H1 (cell line): ENCODE data around the gene NDUFA9. TPM values are rescaled to one million over a fixed set of nuclear protein-coding genes. Genes with fewer than 3 reads are reported as not detected.

Experiments used
- CTCF ChIA-PET: fragments of 300-600 bp; sonication (Branson Sonifier 250); formaldehyde crosslinking; loops from one replicate; lab custom pipeline; 2021; ENCODE audit not compliant: partially characterized antibody; lab: Charles Lee
- POLR2A ChIA-PET: fragments of 300-600 bp; sonication (Branson Sonifier 250); formaldehyde crosslinking; loops from one replicate; lab custom pipeline; 2021; ENCODE audit warnings: inconsistent platforms; ENCODE audit not compliant: partially characterized antibody; lab: Charles Lee
- DNase-seq, 2 experiments: peaks; one replicate each; pipeline versions ENCODE4 v3.0.0 to v3.0.0-alpha.2; 2010 to 2022; ENCODE audit warnings: low spot score in 2 of 2, low read depth in 1 of 2, mixed read lengths in 1 of 2
- FAIRE-seq: peaks from 2 replicates; lab custom pipeline; 2011; peaks lifted over from hg19 to GRCh38; lab: Jason Lieb, UNC
- H2AFZ ChIP-seq: 2 replicates; pipeline ENCODE4 v1.8.1; 2012; ENCODE audit warnings: low read length, inconsistent platforms
- H2AK5ac ChIP-seq: 2 replicates; pipeline ENCODE4 v1.6.1; 2013; ENCODE audit warnings: low read depth, low read length
- H2BK120ac ChIP-seq: replicated peaks from 2 replicates; pipeline ENCODE3; 2013; ENCODE audit warnings: low read depth, low read length, inconsistent platforms
- H2BK12ac ChIP-seq: 2 replicates; pipeline ENCODE4 v1.6.1; 2013; ENCODE audit warnings: low read depth, low read length
- H2BK15ac ChIP-seq: 2 replicates; pipeline ENCODE4 v1.6.1; 2013; ENCODE audit warnings: low read length
- H2BK20ac ChIP-seq: 2 replicates; pipeline ENCODE4 v1.6.1; 2013; ENCODE audit warnings: low read length
- H2BK5ac ChIP-seq: 2 replicates; pipeline ENCODE4 v1.6.1; 2013; ENCODE audit warnings: low read depth, low read length
- H3K14ac ChIP-seq: 2 replicates; pipeline ENCODE4 v1.6.1; 2013; ENCODE audit warnings: inconsistent platforms; ENCODE audit not compliant: insufficient read length
- H3K18ac ChIP-seq: 2 replicates; pipeline ENCODE4 v1.6.1; 2013; ENCODE audit warnings: low read length; ENCODE audit errors: extremely low read depth
- H3K23ac ChIP-seq: 2 replicates; pipeline ENCODE4 v1.6.1; 2013; ENCODE audit warnings: inconsistent platforms; ENCODE audit not compliant: insufficient read length
- H3K23me2 ChIP-seq: 2 replicates; pipeline ENCODE4 v1.6.1; 2013; ENCODE audit warnings: low read depth, low read length
- H3K27ac ChIP-seq: 2 replicates; pipeline ENCODE4 v1.6.1; 2011; ENCODE audit warnings: low read depth, low read length, inconsistent platforms
- H3K27me3 ChIP-seq, 4 experiments: replicated peaks in 1 of 4; 1 replicate in 1 of 4; 2 replicates in 3 of 4; pipeline versions ENCODE4 v1.6.1 to v1.8.1; 2011 to 2013; ENCODE audit warnings: low read length in 3 of 4, mild to moderate bottlenecking in 3 of 4, inconsistent platforms in 2 of 4, mixed read lengths in 2 of 4, moderate library complexity in 1 of 4; ENCODE audit not compliant: control insufficient read depth in 3 of 4, insufficient read depth in 3 of 4; ENCODE audit errors: extremely low read depth in 1 of 4
- H3K36me3 ChIP-seq, 4 experiments: 2 replicates each; pipeline versions ENCODE4 v1.6.1 to v1.8.1; 2011 to 2013; ENCODE audit warnings: mild to moderate bottlenecking in 4 of 4, low read length in 3 of 4, moderate library complexity in 2 of 4, control low read depth in 1 of 4, inconsistent platforms in 1 of 4; ENCODE audit not compliant: insufficient read depth in 4 of 4, control insufficient read depth in 2 of 4
- H3K4ac ChIP-seq: replicated peaks from 2 replicates; pipeline ENCODE3; 2013; ENCODE audit warnings: low read length, low read depth, mixed read lengths, inconsistent platforms; ENCODE audit not compliant: insufficient read length
- H3K4me1 ChIP-seq, 4 experiments: replicated peaks in 1 of 4; 1 replicate in 1 of 4; 2 replicates in 3 of 4; pipeline versions ENCODE4 v1.6.1 to v1.8.1; 2011 to 2013; ENCODE audit warnings: low read length in 3 of 4, inconsistent platforms in 2 of 4, mixed read lengths in 1 of 4; ENCODE audit not compliant: insufficient read depth in 4 of 4, control insufficient read depth in 3 of 4
- H3K4me2 ChIP-seq, 2 experiments: 2 replicates each; pipeline versions ENCODE4 v1.6.1 to v1.8.1; 2011 to 2013; ENCODE audit warnings: low read depth in 2 of 2, low read length in 2 of 2, control low read depth in 1 of 2, inconsistent platforms in 1 of 2, mild to moderate bottlenecking in 1 of 2; ENCODE audit not compliant: insufficient read depth in 1 of 2
- H3K4me3 ChIP-seq, 4 experiments: fragments of 200-600, 300-600 bp in 1 of 4; sonication (generic), shearing (Covaris generic), sonication (Bioruptor Twin) in 1 of 4; 2 replicates each; pipeline versions ENCODE4 v1.5.1 to v1.8.1; 2011 to 2016; ENCODE audit warnings: low read length in 4 of 4, low read depth in 3 of 4, control low read depth in 2 of 4, inconsistent platforms in 2 of 4, mild to moderate bottlenecking in 2 of 4, mixed read lengths in 1 of 4, moderate library complexity in 1 of 4; ENCODE audit not compliant: insufficient read depth in 2 of 4; ENCODE audit errors: extremely low read depth in 1 of 4
- H3K56ac ChIP-seq: replicated peaks from 2 replicates; pipeline ENCODE3; 2013; ENCODE audit warnings: low read depth, mild to moderate bottlenecking, mixed read lengths, low read length, inconsistent platforms; ENCODE audit not compliant: insufficient read length
- H3K79me1 ChIP-seq: 2 replicates; pipeline ENCODE4 v1.6.1; 2013; ENCODE audit warnings: low read depth, low read length, control low read depth
- H3K79me2 ChIP-seq, 2 experiments: 2 replicates each; pipeline versions ENCODE4 v1.6.1 to v1.8.1; 2012 to 2013; ENCODE audit warnings: low read length in 2 of 2, mild to moderate bottlenecking in 2 of 2, inconsistent platforms in 1 of 2; ENCODE audit not compliant: insufficient read depth in 2 of 2, control insufficient read depth in 1 of 2
- H3K9ac ChIP-seq, 4 experiments: replicated peaks in 1 of 4; 1 replicate in 1 of 4; 2 replicates in 3 of 4; pipeline versions ENCODE4 v1.6.1 to v1.8.1; 2011 to 2013; ENCODE audit warnings: low read depth in 3 of 4, low read length in 3 of 4, control low read depth in 2 of 4, mild to moderate bottlenecking in 2 of 4, moderate library complexity in 2 of 4, inconsistent platforms in 1 of 4; ENCODE audit errors: extremely low read depth in 1 of 4
- H3K9me3 ChIP-seq, 2 experiments: 2 replicates each; pipeline versions ENCODE4 v1.6.1 to v1.8.1; 2012 to 2013; ENCODE audit warnings: mild to moderate bottlenecking in 2 of 2, moderate library complexity in 2 of 2, control low read depth in 1 of 2, inconsistent platforms in 1 of 2, low read depth in 1 of 2, low read length in 1 of 2, mixed read lengths in 1 of 2; ENCODE audit not compliant: insufficient read depth in 2 of 2
- H4K20me1 ChIP-seq, 2 experiments: replicated peaks in 1 of 2; 2 replicates each; pipeline versions ENCODE3 to v1.8.1; 2011 to 2013; ENCODE audit warnings: inconsistent platforms in 2 of 2, low read length in 2 of 2, mild to moderate bottlenecking in 1 of 2; ENCODE audit not compliant: insufficient read depth in 2 of 2, control insufficient read depth in 1 of 2
- H4K5ac ChIP-seq: 2 replicates; pipeline ENCODE4 v1.6.1; 2013; ENCODE audit warnings: low read length, low read depth, mixed read lengths, inconsistent platforms; ENCODE audit not compliant: insufficient read length
- H4K8ac ChIP-seq: 2 replicates; pipeline ENCODE4 v1.8.0; 2013; ENCODE audit warnings: mild to moderate bottlenecking, moderate library complexity, low read length, inconsistent platforms; ENCODE audit not compliant: insufficient read depth; ENCODE audit errors: extremely low read depth
- H4K91ac ChIP-seq: replicated peaks from 2 replicates; pipeline ENCODE3; 2013; ENCODE audit warnings: low read length, mixed read lengths, inconsistent platforms; ENCODE audit not compliant: insufficient read length
- HDAC6 ChIP-seq: IDR thresholded peaks from one replicate; pipeline ENCODE4 v1.7.1; 2012; ENCODE audit warnings: low read depth, mild to moderate bottlenecking, inconsistent platforms, low read length, moderate library complexity
- JUN ChIP-seq: IDR thresholded peaks from 2 replicates; pipeline ENCODE4 v1.6.1; 2011; ENCODE audit warnings: low read depth, mild to moderate bottlenecking, improper control_type of control experiment, low read length
- RXRA ChIP-seq: IDR thresholded peaks from 2 replicates; pipeline ENCODE4 v1.6.1; 2011; ENCODE audit warnings: low read depth, mild to moderate bottlenecking, low read length, moderate library complexity; ENCODE audit not compliant: insufficient read depth
- TEAD4 ChIP-seq: IDR thresholded peaks from 2 replicates; pipeline ENCODE4 v1.6.1; 2012; ENCODE audit warnings: low read depth, low read length, inconsistent platforms, mixed read lengths
- WGBS, 2 experiments: shearing (Covaris generic) in 1 of 2; methylation state at CpG; one replicate each; pipeline versions ENCODE4 v1.1.6 to v1.1.7; 2013 to 2015; ENCODE audit warnings: low lambda C conversion rate in 2 of 2, mixed read lengths in 2 of 2, inconsistent platforms in 1 of 2, low coverage in 1 of 2, missing lambda C conversion rate in 1 of 2; ENCODE audit not compliant: insufficient replicate concordance in 2 of 2, insufficient coverage in 1 of 2, insufficient read length in 1 of 2; ENCODE audit errors: extremely low coverage in 1 of 2, missing lambda C conversion rate in 1 of 2; 5-methylcytosine and 5-hydroxymethylcytosine counted together
- polyA plus RNA-seq, 7 experiments: library from polyadenylated mRNA; depleted of rRNA in 3 of 7; stranded (reverse) in 5 of 7; unstranded in 2 of 7; fragments of >200 nt in 5 of 7; fragments of 200-250 nt in 2 of 7; gene quantifications; 1 replicate in 5 of 7; 2 replicates in 1 of 7; 4 replicates in 1 of 7; pipeline versions ENCODE4 v1.2.1 to v1.2.3, GENCODE V29; 2011 to 2013; ENCODE audit warnings: missing spikeins in 2 of 7, mixed read lengths in 2 of 7
- total RNA-seq: library from RNA; stranded (reverse); fragmentation: NEBNext Ultra II Directional; extraction: Animal tissue kit (Norgen Biotek cat#: 25700); gene quantifications from 2 replicates; pipeline ENCODE4 v1.2.1, GENCODE V29; 2021

NDUFA9 gene
- total and polyA plus RNA-seq, 2 of the 8 experiments (the other 6 are each of a cell fraction or from before 2014, with no cell fraction given), result 50.2 to 67.0 TPM

GRCh38 chr12:4607056-4607455, 41.9 kb upstream of the NDUFA9 start:
- Histone ChIP-seq H3K79me1 (no peaks in the 10 kb centered on the region), H2BK5ac (no peak overlapping the region), H3K27me3 (no peaks in the 10 kb centered on the region), H3K9ac (no peak overlapping the region), H3K27ac (no peak overlapping the region), H4K5ac (no peak overlapping the region), H3K14ac (no peak overlapping the region), H3K4ac (no peak overlapping the region), H3K9me3 (no peaks in the 10 kb centered on the region), H3K79me2 (0 out of 4 replicates have a peak, but pooled peaks cover 0 to 2% of the 10 kb centered on the region in 2 experiments), H2BK20ac (no peak overlapping the region), H4K8ac (no peak overlapping the region), H2BK12ac (no peak overlapping the region), H4K91ac (no peak overlapping the region), H4K20me1 (no peaks in the 10 kb centered on the region), H3K4me1 (no peaks in the 10 kb centered on the region), H2BK15ac (no peak overlapping the region), H2AFZ (no peak overlapping the region), H2BK120ac (no peak overlapping the region), H3K36me3 (peaks cover 0 to 2% (median 0%) of the 10 kb centered on the region in 4 experiments; a peak in 1 of 8 replicates), H3K4me2 (no peak overlapping the region), H3K4me3 (no peak overlapping the region), H3K18ac (no peak overlapping the region), H3K23ac (no peak overlapping the region), H3K56ac (no peak overlapping the region), H2AK5ac (no peak overlapping the region), H3K23me2 (no peaks in the 10 kb centered on the region)
- ChIA-PET POLR2A (no interaction called here), CTCF (interaction anchor here (1.5 to 3.8 kb wide), 2 partner anchors 27 to 157 kb away, joined by 4 to 15 read pairs; no protein-coding TSS in a partner anchor)
- DNase-seq (no peak), FAIRE-seq (no peak)
- 86% methylated on average over 3 of the region's 3 CpGs; no CpG with 5 or more reads in 1 of the 2 experiments for WGBS, 2 experiments
- TF ChIP-seq JUN, result no peak
- no peak for TF ChIP-seq RXRA
- TF ChIP-seq TEAD4, result no peak
- TF ChIP-seq HDAC6, result no peak
